ENCODE measurements around the gene MDM1.

Gene MDM1

GRCh38 chr12:68374307-68374982 is 42.3 kb upstream of the MDM1 start:
- TF ChIP-seq CREB5 (CRISPR knock-in tag; IDR thresholded peaks at IDR 0.05; ENCODE audit: low read depth) (no peak), SNAI2 (CRISPR knock-in tag; IDR thresholded peaks at IDR 0.05) (no peak), ZC3H10 (CRISPR knock-in tag; IDR thresholded peaks at IDR 0.05) (no peak), ZNF8 (CRISPR knock-in tag; IDR thresholded peaks at IDR 0.05) (no peak), TOX (CRISPR knock-in tag; IDR thresholded peaks at IDR 0.05; ENCODE audit: borderline replicate concordance) (no peak), CSDC2 (CRISPR knock-in tag; IDR thresholded peaks at IDR 0.05) (no peak), OSR1 (CRISPR knock-in tag; IDR thresholded peaks at IDR 0.05) (no peak), ISL1 (CRISPR knock-in tag; IDR thresholded peaks at IDR 0.05) (no peak), BACH2 (CRISPR knock-in tag; IDR thresholded peaks at IDR 0.05; ENCODE audit: borderline replicate concordance) (no peak), ARNTL (CRISPR knock-in tag; IDR thresholded peaks at IDR 0.05; ENCODE audit: borderline replicate concordance, low read depth) (no peak), ZNF70 (CRISPR knock-in tag; IDR thresholded peaks at IDR 0.05) (no peak), PATZ1 (CRISPR knock-in tag; IDR thresholded peaks at IDR 0.05; ENCODE audit: borderline replicate concordance) (no peak), PPARA (CRISPR knock-in tag; IDR thresholded peaks at IDR 0.05; ENCODE audit: borderline replicate concordance) (no peak), ZFP3 (CRISPR knock-in tag; IDR thresholded peaks at IDR 0.05) (no peak), ZFP30 (CRISPR knock-in tag; IDR thresholded peaks at IDR 0.05) (no peak)
- no peak for ATAC-seq

GRCh38 chr12:68370667-68371066 is 38.5 kb upstream of the MDM1 start:
- ATAC-seq: no peak
- TF ChIP-seq PPARA (CRISPR knock-in tag; IDR thresholded peaks at IDR 0.05; ENCODE audit: borderline replicate concordance) (no peak), TSHZ2 (CRISPR knock-in tag; IDR thresholded peaks at IDR 0.05) (no peak), ARNTL (CRISPR knock-in tag; IDR thresholded peaks at IDR 0.05; ENCODE audit: borderline replicate concordance, low read depth) (no peak), PATZ1 (CRISPR knock-in tag; IDR thresholded peaks at IDR 0.05; ENCODE audit: borderline replicate concordance) (no peak), GLIS3 (CRISPR knock-in tag; IDR thresholded peaks at IDR 0.05) (no peak), ZNF565 (CRISPR knock-in tag; conservative IDR thresholded peaks at IDR 0.05; ENCODE audit: low read depth) (no peak), CSRNP3 (CRISPR knock-in tag; IDR thresholded peaks at IDR 0.05) (no peak), ISL1 (CRISPR knock-in tag; IDR thresholded peaks at IDR 0.05) (no peak), ZNF8 (CRISPR knock-in tag; IDR thresholded peaks at IDR 0.05) (no peak), OSR1 (CRISPR knock-in tag; IDR thresholded peaks at IDR 0.05) (no peak), SNAI2 (CRISPR knock-in tag; IDR thresholded peaks at IDR 0.05) (no peak), ZFP3 (CRISPR knock-in tag; IDR thresholded peaks at IDR 0.05) (no peak), ZC3H10 (CRISPR knock-in tag; IDR thresholded peaks at IDR 0.05) (no peak)

GRCh38 chr12:68370006-68370590 is 37.9 kb upstream of the MDM1 start:
- ATAC-seq: no peak
- no peak for TF ChIP-seq PPARA (CRISPR knock-in tag; IDR thresholded peaks at IDR 0.05; ENCODE audit: borderline replicate concordance)
- TF ChIP-seq ZNF70 (CRISPR knock-in tag; IDR thresholded peaks at IDR 0.05): no peak
- no peak for TF ChIP-seq ARNTL (CRISPR knock-in tag; IDR thresholded peaks at IDR 0.05; ENCODE audit: borderline replicate concordance, low read depth)
- TF ChIP-seq CSRNP3 (CRISPR knock-in tag; IDR thresholded peaks at IDR 0.05): no peak
- no peak for TF ChIP-seq RARB (CRISPR knock-in tag; IDR thresholded peaks at IDR 0.05)
- no peak for TF ChIP-seq SNAI2 (CRISPR knock-in tag; IDR thresholded peaks at IDR 0.05)
- TF ChIP-seq CSDC2 (CRISPR knock-in tag; IDR thresholded peaks at IDR 0.05): no peak
- TF ChIP-seq ZC3H10 (CRISPR knock-in tag; IDR thresholded peaks at IDR 0.05): no peak
- TF ChIP-seq CREB5 (CRISPR knock-in tag; IDR thresholded peaks at IDR 0.05; ENCODE audit: low read depth): no peak
- no peak for TF ChIP-seq TCF4 (CRISPR knock-in tag; IDR thresholded peaks at IDR 0.05; ENCODE audit: borderline replicate concordance)

Data from SK-N-SH treated with all-trans-retinoic acid at 6 μM for 48 hours (cell line).